Measurements from ENCODE around the gene ZNF536. TPM values are rescaled to one million over a fixed set of nuclear protein-coding genes. Genes with fewer than 3 reads are reported as not detected.
A peak's percentile ranks its signal among the peaks of the same experiment; 100 is the strongest.
"Not testable (repeated sequence)": the region's sequence is repeated elsewhere in the genome, so short reads cannot be mapped to it uniquely, and the experiment has no call there.

The ZNF536 gene
- total RNA-seq, 1 donor from 2014 or later, result 11.9 TPM

- DNase-seq (ENCODE audit: low spot score), result no peak
- intact Hi-C loops (cut with DNase I), result no loop called here
Observed at GRCh38 chr19:30497034-30497433, 124.8 kb downstream of the ZNF536 start.

GRCh38 chr19:30498085-30498484 is 125.9 kb downstream of the ZNF536 start:
- DNase-seq (ENCODE audit: low spot score); intact Hi-C loops (cut with DNase I): not testable (repeated sequence)

- intact Hi-C loops (cut with DNase I), result no loop called here
- DNase-seq (ENCODE audit: low spot score), result peak; percentile 77
Observed at GRCh38 chr19:30498707-30499106, 126.5 kb downstream of the ZNF536 start.

GRCh38 chr19:30504272-30504671 is 132.1 kb downstream of the ZNF536 start:
- no peak for DNase-seq (ENCODE audit: low spot score)
- intact Hi-C loops (cut with DNase I), result no loop called here

- intact Hi-C loops (cut with DNase I), result no loop called here
- DNase-seq (ENCODE audit: low spot score), result no peak
Observed at GRCh38 chr19:30512176-30513081, 140.2 kb downstream of the ZNF536 start.

- intact Hi-C loops (cut with DNase I), result no loop called here
- peak; percentile 5 for DNase-seq (ENCODE audit: low spot score)
Observed at GRCh38 chr19:30513082-30513411, 140.9 kb downstream of the ZNF536 start.

GRCh38 chr19:30516111-30516510 is 143.9 kb downstream of the ZNF536 start:
- peak; percentile 60 for DNase-seq (ENCODE audit: low spot score)
- intact Hi-C loops (cut with DNase I), result no loop called here

- DNase-seq (ENCODE audit: low spot score), result peak; percentile 14
- intact Hi-C loops (cut with DNase I), result no loop called here
Observed at GRCh38 chr19:30516531-30516930, 144.3 kb downstream of the ZNF536 start.

- peak; percentile 59 for DNase-seq (ENCODE audit: low spot score)
Observed at GRCh38 chr19:30518965-30519606, 146.9 kb downstream of the ZNF536 start.

GRCh38 chr19:30519607-30520205 is 147.5 kb downstream of the ZNF536 start:
- intact Hi-C loops (cut with DNase I), result no loop called here
- peak; percentile 61 for DNase-seq (ENCODE audit: low spot score)

More at GRCh38 chr19:30518965-30519606, 146.9 kb downstream of the ZNF536 start:
- intact Hi-C loops (cut with DNase I), result no loop called here

GRCh38 chr19:30520735-30521479 is 148.7 kb downstream of the ZNF536 start:
- peak; percentile 38 for DNase-seq (ENCODE audit: low spot score)

GRCh38 chr19:30521937-30522336 is 149.8 kb downstream of the ZNF536 start:
- DNase-seq (ENCODE audit: low spot score), result peak; percentile 41
- intact Hi-C loops (cut with DNase I), result no loop called here

More at GRCh38 chr19:30520735-30521479, 148.7 kb downstream of the ZNF536 start:
- intact Hi-C loops (cut with DNase I), result no loop called here

- DNase-seq (ENCODE audit: low spot score), result no peak
Observed at GRCh38 chr19:30522341-30522740, 150.2 kb downstream of the ZNF536 start.

GRCh38 chr19:30523791-30524190 is 151.6 kb downstream of the ZNF536 start:
- intact Hi-C loops (cut with DNase I), result no loop called here
- peak; percentile 41 for DNase-seq (ENCODE audit: low spot score)

More at GRCh38 chr19:30522341-30522740, 150.2 kb downstream of the ZNF536 start:
- intact Hi-C loops (cut with DNase I), result no loop called here

- intact Hi-C loops (cut with DNase I), result no loop called here
- peak; percentile 14 for DNase-seq (ENCODE audit: low spot score)
Observed at GRCh38 chr19:30525383-30525782, 153.2 kb downstream of the ZNF536 start.

- DNase-seq (ENCODE audit: low spot score), result no peak
- intact Hi-C loops (cut with DNase I), result no loop called here
Observed at GRCh38 chr19:30528919-30529318, 156.7 kb downstream of the ZNF536 start.

- intact Hi-C loops (cut with DNase I), result no loop called here
- DNase-seq (ENCODE audit: low spot score), result peak; percentile 54
Observed at GRCh38 chr19:30529876-30530275, 157.7 kb downstream of the ZNF536 start.

- intact Hi-C loops (cut with DNase I), result no loop called here
- no peak for DNase-seq (ENCODE audit: low spot score)
Observed at GRCh38 chr19:30530751-30531150, 158.6 kb downstream of the ZNF536 start.

GRCh38 chr19:30535011-30535410 is 162.8 kb downstream of the ZNF536 start:
- intact Hi-C loops (cut with DNase I), result no loop called here
- peak; percentile 33 for DNase-seq (ENCODE audit: low spot score)

- intact Hi-C loops (cut with DNase I), result no loop called here
- DNase-seq (ENCODE audit: low spot score), result peak; percentile 24
Observed at GRCh38 chr19:30536975-30537374, 164.8 kb downstream of the ZNF536 start.

All from cardiac septum (tissue), 1 donor.